HUES64 (cell line): ENCODE measurements around the gene ZBTB8B.

Source experiments
- H3K27ac ChIP-seq: 2 replicates; pipeline ENCODE4 v1.7.0; 2013; ENCODE audit warnings: low read depth, low read length, inconsistent platforms
- H3K27me3 ChIP-seq: 2 replicates; pipeline ENCODE4 v1.6.1; 2013; ENCODE audit warnings: mild to moderate bottlenecking, low read length; ENCODE audit not compliant: insufficient read depth
- H3K36me3 ChIP-seq: 2 replicates; pipeline ENCODE4 v1.6.1; 2013; ENCODE audit warnings: mild to moderate bottlenecking, low read length; ENCODE audit not compliant: insufficient read depth
- H3K4me1 ChIP-seq: 2 replicates; pipeline ENCODE4 v1.6.1; 2013; ENCODE audit warnings: mild to moderate bottlenecking, low read length, moderate library complexity; ENCODE audit not compliant: insufficient read depth
- H3K4me3 ChIP-seq: 2 replicates; pipeline ENCODE4 v1.5.1; 2013; ENCODE audit warnings: mild to moderate bottlenecking, low read length, moderate library complexity
- H3K9ac ChIP-seq: 2 replicates; pipeline ENCODE4 v1.6.1; 2013; ENCODE audit warnings: mild to moderate bottlenecking, low read depth, low read length
- H3K9me3 ChIP-seq: 2 replicates; pipeline ENCODE4 v1.6.1; 2013; ENCODE audit warnings: low read depth, low read length; ENCODE audit not compliant: insufficient read depth
- WGBS: fragments of 150-250, 120-280 bp; methylation state at CpG from one replicate; pipeline ENCODE4 v1.1.7; 2013; ENCODE audit warnings: missing lambda C conversion rate; 5-methylcytosine and 5-hydroxymethylcytosine counted together

Gene ZBTB8B

DNA sequence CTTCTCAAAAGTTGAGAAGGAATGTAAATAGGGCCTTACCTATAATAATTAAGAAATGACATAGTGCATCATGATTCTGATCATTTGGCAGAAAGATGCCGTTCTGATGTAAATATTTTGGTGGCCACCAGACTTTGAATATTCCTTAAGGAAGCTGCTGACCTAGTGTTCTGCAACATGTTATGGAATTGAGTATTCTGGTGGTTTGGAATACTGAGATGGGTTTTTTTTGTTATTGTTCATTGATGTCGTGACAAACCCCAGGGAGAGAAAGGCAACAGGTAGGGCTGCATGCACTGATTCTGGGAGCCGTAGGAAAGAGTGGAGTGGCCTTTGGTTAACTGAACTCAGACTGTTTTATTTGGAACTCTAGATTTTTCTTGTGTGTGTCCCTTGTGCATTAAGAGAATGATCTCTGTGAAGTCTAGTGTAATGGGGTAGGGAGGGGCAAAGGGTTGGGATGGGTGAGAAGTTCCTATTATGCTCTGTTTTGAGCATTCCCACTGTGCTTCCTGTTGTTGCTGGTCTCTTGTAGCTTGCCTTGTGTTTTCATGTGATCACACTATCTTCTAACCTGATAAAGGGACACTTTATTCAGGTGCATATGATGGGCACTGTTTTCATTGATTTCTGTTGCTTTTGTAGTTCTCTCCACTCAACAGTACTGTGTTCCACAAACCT lies 25.0 kb downstream of the ZBTB8B start:
- no peaks in the 10 kb centered on the region for H3K9me3 ChIP-seq
- H3K9ac ChIP-seq: no peak overlapping the region
- H3K27me3 ChIP-seq: no peaks in the 10 kb centered on the region
- no peak overlapping the region for H3K4me3 ChIP-seq
- peaks cover 14% of the 10 kb centered on the region; the same call in 1 of the 2 replicates for H3K36me3 ChIP-seq
- no peaks in the 10 kb centered on the region; the same call in 1 of the 2 replicates for H3K4me1 ChIP-seq
- WGBS: 92% methylated on average over 3 of the region's 3 CpGs
- H3K27ac ChIP-seq: no peak overlapping the region

DNA sequence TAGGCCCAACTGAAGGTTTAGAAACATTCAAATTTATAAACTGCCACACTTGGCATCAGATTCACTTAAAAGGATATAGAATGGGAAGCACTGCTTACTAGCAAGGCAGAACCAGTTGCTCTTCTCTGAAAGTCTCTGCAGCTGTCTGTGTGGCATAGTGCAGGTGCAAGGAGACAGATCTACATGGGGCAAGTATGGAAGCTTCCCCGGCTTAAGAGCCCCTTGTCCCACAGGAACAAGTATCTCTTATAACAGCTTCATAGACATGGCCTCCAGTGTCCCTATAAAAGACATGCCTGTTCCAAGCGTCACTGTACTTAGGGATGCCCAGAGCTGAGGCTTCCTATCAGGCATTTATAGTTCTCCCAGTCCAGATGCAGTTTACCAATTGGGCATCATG lies 26.5 kb downstream of the ZBTB8B start:
- Histone ChIP-seq H3K4me3 (no peak overlapping the region), H3K9ac (no peak overlapping the region), H3K4me1 (no peaks in the 10 kb centered on the region; the same call in 1 of the 2 replicates), H3K27ac (no peak overlapping the region), H3K27me3 (no peaks in the 10 kb centered on the region), H3K36me3 (peaks cover 5% of the 10 kb centered on the region; the same call in 1 of the 2 replicates), H3K9me3 (no peaks in the 10 kb centered on the region)
- WGBS: 92% methylated on average over 2 of the region's 2 CpGs

GRCh38 chr1:32494196-32494595 lies 29.3 kb downstream of the ZBTB8B start:
- H3K27me3 ChIP-seq: no peaks in the 10 kb centered on the region
- H3K9me3 ChIP-seq: no peaks in the 10 kb centered on the region
- H3K4me1 ChIP-seq: no peaks in the 10 kb centered on the region
- H3K9ac ChIP-seq: no peak overlapping the region
- 94% methylated on average over 1 of the region's 1 CpG for WGBS
- H3K4me3 ChIP-seq: no peak overlapping the region
- no peak overlapping the region for H3K27ac ChIP-seq
- no peaks in the 10 kb centered on the region for H3K36me3 ChIP-seq

GRCh38 chr1:32494711-32495337 lies 30.0 kb downstream of the ZBTB8B start:
- 95% methylated on average over 6 of the region's 7 CpGs for WGBS
- H3K4me1 ChIP-seq: no peaks in the 10 kb centered on the region
- no peaks in the 10 kb centered on the region for H3K27me3 ChIP-seq
- H3K9ac ChIP-seq: no peak overlapping the region
- H3K36me3 ChIP-seq: no peaks in the 10 kb centered on the region
- H3K27ac ChIP-seq: no peak overlapping the region
- no peaks in the 10 kb centered on the region for H3K9me3 ChIP-seq
- H3K4me3 ChIP-seq: no peak overlapping the region

DNA sequence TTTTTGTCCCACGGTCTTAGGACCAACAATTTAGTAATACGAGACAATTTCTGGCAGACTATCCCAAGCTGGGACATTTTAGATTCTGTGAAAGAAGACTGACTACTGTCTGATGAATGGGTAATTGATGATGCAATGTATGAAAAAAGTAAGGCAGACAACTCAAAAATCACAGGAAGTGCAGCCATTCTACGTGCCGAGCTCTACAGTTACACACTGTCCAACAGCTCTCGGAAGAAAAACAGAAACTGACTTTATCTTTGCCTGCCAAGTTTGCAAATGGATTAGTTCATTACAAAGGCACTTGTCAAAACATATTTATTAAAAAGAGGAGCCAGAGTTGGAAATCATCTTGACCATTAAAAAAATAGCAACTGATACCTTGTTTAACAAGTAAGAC lies 31.3 kb downstream of the ZBTB8B start:
- H3K9me3 ChIP-seq: no peaks in the 10 kb centered on the region
- no peaks in the 10 kb centered on the region for H3K27me3 ChIP-seq
- peaks cover 3% of the 10 kb centered on the region for H3K4me1 ChIP-seq
- H3K27ac ChIP-seq: no peak overlapping the region
- WGBS: 97% methylated on average over 5 of the region's 5 CpGs
- H3K9ac ChIP-seq: no peak overlapping the region
- no peak overlapping the region for H3K4me3 ChIP-seq
- no peaks in the 10 kb centered on the region for H3K36me3 ChIP-seq

GRCh38 chr1:32498751-32499150 lies 33.9 kb downstream of the ZBTB8B start:
- H3K9me3 ChIP-seq: no peaks in the 10 kb centered on the region
- no peaks in the 10 kb centered on the region for H3K27me3 ChIP-seq
- WGBS: 95% methylated on average over 8 of the region's 8 CpGs
- H3K27ac ChIP-seq: no peak overlapping the region
- H3K4me3 ChIP-seq: no peak overlapping the region
- H3K36me3 ChIP-seq: no peaks in the 10 kb centered on the region
- H3K9ac ChIP-seq: no peak overlapping the region
- H3K4me1 ChIP-seq: peaks cover 4% of the 10 kb centered on the region

GRCh38 chr1:32500387-32501209 lies 35.7 kb downstream of the ZBTB8B start:
- H3K27ac ChIP-seq: peak overlapping the region; percentile 94
- under 1% methylated on average over 98 of the region's 99 CpGs for WGBS
- H3K4me3 ChIP-seq: peak overlapping the region; percentile 82
- H3K4me1 ChIP-seq: peaks cover 4% of the 10 kb centered on the region
- no peaks in the 10 kb centered on the region for H3K36me3 ChIP-seq
- H3K9ac ChIP-seq: peak overlapping the region; percentile 96
- no peaks in the 10 kb centered on the region for H3K9me3 ChIP-seq
- H3K27me3 ChIP-seq: no peaks in the 10 kb centered on the region

- no peaks in the 10 kb centered on the region for H3K36me3 ChIP-seq
- WGBS: 95% methylated on average over 9 of the region's 9 CpGs
- no peak overlapping the region for H3K4me3 ChIP-seq
- no peaks in the 10 kb centered on the region for H3K27me3 ChIP-seq
- no peak overlapping the region for H3K9ac ChIP-seq
- H3K27ac ChIP-seq: no peak overlapping the region
- no peaks in the 10 kb centered on the region for H3K9me3 ChIP-seq
- peaks cover 4% of the 10 kb centered on the region for H3K4me1 ChIP-seq
These were observed 37.0 kb downstream of the ZBTB8B start for GRCh38 chr1:32501865-32502264.

- Histone ChIP-seq H3K9ac (no peak overlapping the region), H3K27ac (no peak overlapping the region), H3K4me3 (no peak overlapping the region), H3K4me1 (peaks cover 4% of the 10 kb centered on the region), H3K9me3 (no peaks in the 10 kb centered on the region), H3K36me3 (no peaks in the 10 kb centered on the region), H3K27me3 (no peaks in the 10 kb centered on the region)
- WGBS: 94% methylated on average over 7 of the region's 7 CpGs
These were observed 38.3 kb downstream of the ZBTB8B start for GRCh38 chr1:32503153-32503552.

DNA sequence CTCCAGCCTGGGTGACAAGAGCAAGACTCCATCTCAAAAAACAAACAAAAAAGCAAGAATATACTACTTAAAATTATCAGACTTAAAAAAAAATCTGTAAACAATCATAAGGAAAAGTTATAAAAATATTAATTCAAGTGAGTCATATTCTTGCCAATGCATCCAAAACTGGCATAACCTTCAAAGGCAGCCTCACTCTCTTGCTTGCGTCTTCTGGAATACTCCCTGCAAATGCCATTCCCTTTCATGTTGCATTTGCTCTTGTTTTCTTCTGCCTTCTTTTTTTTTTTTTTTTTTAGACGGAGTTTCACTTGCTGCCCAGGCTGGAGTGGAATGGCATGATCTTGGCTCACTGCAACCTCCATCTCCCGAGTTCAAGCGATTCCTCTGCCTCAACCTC lies 42.1 kb downstream of the ZBTB8B start:
- H3K36me3 ChIP-seq: no peaks in the 10 kb centered on the region
- H3K4me3 ChIP-seq: no peak overlapping the region
- no peak overlapping the region for H3K27ac ChIP-seq
- H3K27me3 ChIP-seq: no peaks in the 10 kb centered on the region
- H3K4me1 ChIP-seq: no peaks in the 10 kb centered on the region
- H3K9ac ChIP-seq: no peak overlapping the region
- H3K9me3 ChIP-seq: no peaks in the 10 kb centered on the region
- whole genome bisulfite sequencing: 89% methylated on average over 4 of the region's 4 CpGs

GRCh38 chr1:32508761-32509160 lies 43.9 kb downstream of the ZBTB8B start:
- Histone ChIP-seq H3K9me3 (no peaks in the 10 kb centered on the region), H3K9ac (no peak overlapping the region), H3K4me1 (no peaks in the 10 kb centered on the region), H3K27ac (no peak overlapping the region), H3K36me3 (no peaks in the 10 kb centered on the region), H3K27me3 (no peaks in the 10 kb centered on the region), H3K4me3 (no peak overlapping the region)
- WGBS: 90% methylated on average over 5 of the region's 5 CpGs
